Mucosa of gallbladder (tissue), 1 donor: Measurements from ENCODE around the gene CNPY4. TPM values are rescaled to one million over a fixed set of nuclear protein-coding genes. Genes with fewer than 3 reads are reported as not detected.

Experiments used
- DNase-seq: peaks from one replicate; pipeline ENCODE4 v3.0.0-alpha.2; 2020; ENCODE audit warnings: low spot score
- total RNA-seq: library from RNA; stranded (reverse); gene quantifications from one replicate; pipeline ENCODE4 v1.2.1, GENCODE V29; 2021
- donor health status: DM: no; HTN: no; CAD: no.

The CNPY4 gene, protein sequence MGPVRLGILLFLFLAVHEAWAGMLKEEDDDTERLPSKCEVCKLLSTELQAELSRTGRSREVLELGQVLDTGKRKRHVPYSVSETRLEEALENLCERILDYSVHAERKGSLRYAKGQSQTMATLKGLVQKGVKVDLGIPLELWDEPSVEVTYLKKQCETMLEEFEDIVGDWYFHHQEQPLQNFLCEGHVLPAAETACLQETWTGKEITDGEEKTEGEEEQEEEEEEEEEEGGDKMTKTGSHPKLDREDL
- total RNA-seq, result 34.0 TPM

GRCh38 chr7:100119072-100119969 is at the start of gene CNPY4, which contains the start of gene TAF6:
Gene CNPY4 (plus strand): TSS chr7:100119634. CDS start chr7:100119745, 111 bp downstream.
Gene TAF6 (minus strand): TSS chr7:100119358. CDS start chr7:100114209, 5,149 bp downstream.
- peak; percentile 96 for DNase-seq

DNA sequence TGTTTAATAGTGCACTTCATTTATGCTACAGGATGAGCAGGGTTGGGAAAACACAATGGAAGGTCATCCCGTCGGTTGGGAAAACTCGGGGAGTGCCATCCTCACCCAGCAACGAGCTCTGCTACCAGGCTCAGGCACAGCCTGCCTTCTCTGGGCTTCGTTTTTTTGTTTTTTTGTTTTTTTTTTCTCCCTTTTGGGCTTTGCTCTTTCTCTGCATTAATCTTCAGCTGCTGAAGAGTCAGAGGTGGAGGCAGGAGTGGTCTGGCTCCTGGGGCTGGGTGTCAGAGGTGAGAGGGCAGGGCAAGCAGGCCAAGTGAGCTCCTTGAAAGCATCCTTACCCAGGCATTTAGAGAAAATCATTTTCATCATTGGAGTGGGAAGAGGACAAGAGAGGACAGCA is 49.4 kb upstream of the CNPY4 start:
- no peak for DNase-seq

DNA sequence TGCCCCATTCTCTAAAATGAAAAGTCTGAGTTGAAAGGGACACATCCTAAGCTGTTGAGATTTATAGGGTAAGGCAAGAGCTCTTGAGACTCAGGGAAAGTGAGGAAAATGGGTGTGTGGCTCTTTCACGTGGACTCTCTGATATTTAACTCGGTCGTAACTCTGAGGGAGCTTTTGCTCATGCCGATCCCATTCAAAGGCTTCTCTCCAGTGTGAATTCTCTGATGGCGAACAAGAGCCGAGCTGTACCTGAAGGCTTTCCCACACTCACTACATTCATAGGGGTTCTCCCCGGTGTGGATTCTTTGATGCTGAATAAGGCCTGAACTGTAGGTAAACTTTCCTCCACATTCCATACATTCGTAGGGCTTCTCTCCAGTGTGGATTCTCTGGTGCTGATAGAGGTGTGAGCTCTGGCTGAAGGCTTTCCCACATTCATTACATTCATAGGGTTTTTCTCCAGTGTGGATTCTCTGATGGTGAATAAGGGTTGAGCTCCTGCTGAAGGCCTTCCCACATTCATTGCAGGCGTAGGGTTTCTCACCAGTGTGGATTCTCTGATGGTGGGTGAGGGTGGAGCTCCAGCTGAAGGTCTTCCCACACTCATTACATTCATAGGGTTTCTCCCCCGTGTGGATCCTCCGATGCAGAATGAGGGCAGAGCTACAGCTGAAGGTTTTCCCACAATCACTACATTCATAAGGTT is 48.3 kb upstream of the CNPY4 start:
- DNase-seq, result no peak

GRCh38 chr7:100072462-100072861 is 47.0 kb upstream of the CNPY4 start:
- no peak for DNase-seq

GRCh38 chr7:100074841-100075240 is 44.6 kb upstream of the CNPY4 start:
- no peak for DNase-seq

GRCh38 chr7:100075418-100075817 is 44.0 kb upstream of the CNPY4 start:
- DNase-seq, result no peak

DNA sequence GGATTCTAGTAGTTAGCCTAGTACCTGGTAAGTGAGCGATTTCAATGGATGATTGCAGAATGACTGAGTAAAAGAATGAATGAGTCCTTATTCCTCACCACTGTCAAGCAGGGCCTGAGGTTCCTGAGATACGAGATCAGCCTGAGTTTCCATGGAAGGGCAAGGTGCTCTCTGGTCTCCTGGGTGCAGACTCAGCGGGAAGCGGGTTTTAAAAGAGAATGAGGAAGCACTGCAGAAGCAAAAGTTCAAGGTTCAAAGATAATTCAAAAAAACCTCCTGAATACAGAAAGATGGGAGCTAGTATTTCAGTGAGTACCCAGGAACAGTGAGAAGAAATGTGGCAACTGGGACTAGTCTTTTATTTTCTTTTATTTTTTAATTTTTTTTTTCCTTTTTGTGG is 42.2 kb upstream of the CNPY4 start:
- DNase-seq, result no peak

GRCh38 chr7:100079024-100079560 is 40.3 kb upstream of the CNPY4 start:
- no peak for DNase-seq

- DNase-seq, result no peak
Measured at GRCh38 chr7:100080907-100081534, 38.4 kb upstream of the CNPY4 start.

- peak; percentile 98 for DNase-seq
Measured at GRCh38 chr7:100081535-100082102, 37.8 kb upstream of the CNPY4 start, which contains the start of gene ZNF3. Gene ZNF3 (minus strand): TSS chr7:100081723. CDS start chr7:100077357, 4,366 bp downstream.

- no peak for DNase-seq
Measured at GRCh38 chr7:100082978-100083377, 36.5 kb upstream of the CNPY4 start.

DNA sequence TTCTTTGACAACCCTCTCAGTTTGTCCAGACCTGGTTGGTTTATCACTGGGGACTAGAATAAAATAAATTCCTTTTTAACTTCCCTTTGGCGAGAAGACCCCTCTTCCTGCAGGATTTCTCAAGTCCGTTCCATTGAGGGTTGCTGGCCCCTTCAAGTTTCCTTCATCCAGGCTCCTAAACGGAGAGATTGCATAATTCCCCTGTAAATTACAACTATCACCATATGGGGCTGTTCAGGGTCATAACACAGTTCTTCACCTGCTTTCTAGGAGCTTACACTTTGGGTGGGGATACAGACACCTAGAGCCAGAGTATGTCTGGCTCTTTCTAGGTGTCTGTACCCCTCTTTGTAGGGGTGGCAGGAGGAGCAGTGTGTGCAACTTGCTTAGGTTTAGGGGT is 33.9 kb upstream of the CNPY4 start:
- DNase-seq, result no peak

DNA sequence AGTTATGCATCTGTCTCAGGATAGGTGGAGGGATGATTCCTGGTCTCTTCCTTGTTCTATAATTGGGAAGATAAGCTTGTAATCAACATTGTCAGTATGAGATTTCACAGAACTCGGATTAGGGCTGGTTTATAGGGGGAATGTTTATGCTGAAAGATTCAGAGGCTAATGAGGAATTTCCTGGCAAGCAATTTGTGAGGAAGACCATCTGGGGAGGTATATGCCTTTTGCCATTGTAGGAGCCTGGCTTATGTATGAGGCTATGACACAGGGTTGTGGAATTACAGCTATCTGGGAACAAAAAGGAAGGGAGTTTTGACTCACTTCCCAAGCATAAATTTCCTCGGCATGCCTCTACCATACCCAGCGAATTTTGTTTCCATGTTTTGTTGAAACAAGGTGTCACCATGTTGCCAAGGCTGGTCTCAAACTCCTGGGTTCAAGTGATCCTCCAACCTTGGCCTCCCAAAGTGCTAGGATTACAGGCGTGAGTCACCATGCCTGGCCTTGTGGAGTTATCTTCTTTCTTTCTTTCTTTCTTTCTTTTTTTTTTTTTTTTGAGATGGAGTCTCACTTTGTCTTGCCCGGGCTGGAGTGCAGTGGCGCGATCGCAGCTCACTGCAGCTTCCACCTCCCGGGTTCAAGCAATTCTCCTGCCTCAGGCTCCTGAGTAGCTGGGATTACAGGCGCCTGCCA is 32.2 kb upstream of the CNPY4 start:
- DNase-seq, result peak; percentile 66

- no peak for DNase-seq
Measured at GRCh38 chr7:100088095-100088620, 31.3 kb upstream of the CNPY4 start.

- peak; percentile 83 for DNase-seq
Measured at GRCh38 chr7:100088621-100089457, 30.6 kb upstream of the CNPY4 start, which contains the start of gene COPS6. Gene COPS6 (plus strand): TSS chr7:100088969. CDS start chr7:100088991, 22 bp downstream.

GRCh38 chr7:100089458-100090196 is 29.8 kb upstream of the CNPY4 start:
- DNase-seq, result no peak

GRCh38 chr7:100090527-100091410 is 28.7 kb upstream of the CNPY4 start:
- no peak for DNase-seq
